GM12801 (cell line): ENCODE results near the gene PDGFC.

ENCODE experiments used
- CTCF ChIP-seq: IDR thresholded peaks from one replicate; pipeline ENCODE4 v1.5.1; 2011; ENCODE audit warnings: control low read depth; ENCODE audit not compliant: insufficient read length; ENCODE audit errors: extremely low read depth

Gene PDGFC

GRCh38 chr4:156746111-156746510 is 225.5 kb downstream of the PDGFC start:
- TF ChIP-seq CTCF: no peak

GRCh38 chr4:156738766-156739165 is 232.8 kb downstream of the PDGFC start:
- no peak for TF ChIP-seq CTCF

- TF ChIP-seq CTCF: no peak
Observed at GRCh38 chr4:156734965-156735895, 236.4 kb downstream of the PDGFC start.

DNA sequence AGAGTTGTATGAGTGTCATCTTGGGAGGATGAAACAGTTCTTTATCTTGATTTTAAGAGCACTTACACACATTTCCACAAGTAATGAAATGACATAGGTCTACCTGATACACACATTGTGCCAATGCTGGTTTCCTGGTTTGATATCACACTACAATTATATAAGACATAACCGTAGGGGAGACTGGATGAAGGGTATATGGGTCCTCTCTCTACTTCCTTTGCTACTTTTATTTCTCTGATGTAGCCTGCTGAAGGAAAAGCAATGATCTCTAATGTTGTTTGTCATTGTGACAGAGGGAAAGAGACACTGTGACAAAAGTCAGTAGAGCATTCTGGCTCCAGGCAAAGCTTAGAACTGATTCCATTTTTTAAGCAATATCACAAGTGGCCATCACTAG is 238.0 kb downstream of the PDGFC start:
- no peak for TF ChIP-seq CTCF

GRCh38 chr4:156732634-156733033 is 239.0 kb downstream of the PDGFC start:
- TF ChIP-seq CTCF: no peak

- TF ChIP-seq CTCF: no peak
Observed at GRCh38 chr4:156729416-156729815, 242.2 kb downstream of the PDGFC start.

- TF ChIP-seq CTCF: no peak
Observed at GRCh38 chr4:156725257-156725656, 246.3 kb downstream of the PDGFC start.
